Liver (tissue), 9 donors: ENCODE data around the gene CPNE4. TPM values are rescaled to one million over a fixed set of nuclear protein-coding genes. Genes with fewer than 3 reads are reported as not detected.
"Not testable (repeated sequence)": the region's sequence is repeated elsewhere in the genome, so short reads cannot be mapped to it uniquely, and the experiment has no call there.

Experiments
- DNase-seq: peaks from one replicate; pipeline ENCODE4 v3.0.0-alpha.2; 2017; ENCODE audit warnings: low spot score
- H3K27ac ChIP-seq, 2 donors: one replicate each; pipeline ENCODE4 v1.7.0; 2013; ENCODE audit warnings: inconsistent platforms in 2 of 2, low read length in 2 of 2, control low read depth in 1 of 2, low read depth in 1 of 2, mild to moderate bottlenecking in 1 of 2
- H3K27me3 ChIP-seq, 4 donors: one replicate each; pipeline versions ENCODE4 v1.6.1 to v1.7.0; 2013; ENCODE audit warnings: low read length in 3 of 4, inconsistent platforms in 1 of 4, mild to moderate bottlenecking in 1 of 4, moderate library complexity in 1 of 4; ENCODE audit not compliant: control insufficient read depth in 4 of 4, insufficient read depth in 4 of 4
- H3K36me3 ChIP-seq, 4 donors: one replicate each; pipeline versions ENCODE4 v1.6.1 to v1.7.0; 2013; ENCODE audit warnings: low read length in 3 of 4, mild to moderate bottlenecking in 3 of 4, low read depth in 1 of 4, moderate library complexity in 1 of 4; ENCODE audit not compliant: control insufficient read depth in 4 of 4, insufficient read depth in 3 of 4
- H3K4me1 ChIP-seq, 4 donors: one replicate each; pipeline versions ENCODE4 v1.6.1 to v1.7.0; 2013; ENCODE audit warnings: low read length in 3 of 4, mild to moderate bottlenecking in 3 of 4, moderate library complexity in 1 of 4; ENCODE audit not compliant: control insufficient read depth in 4 of 4, insufficient read depth in 4 of 4
- H3K4me3 ChIP-seq, 3 donors: one replicate each; pipeline versions ENCODE4 v1.6.1 to v1.7.0; 2013; ENCODE audit warnings: low read length in 3 of 3, control low read depth in 1 of 3, low read depth in 1 of 3, mild to moderate bottlenecking in 1 of 3
- H3K9ac ChIP-seq, 2 donors: one replicate each; pipeline ENCODE4 v1.7.0; 2013; ENCODE audit warnings: low read length in 2 of 2, mild to moderate bottlenecking in 2 of 2, moderate library complexity in 2 of 2, control low read depth in 1 of 2, low read depth in 1 of 2
- H3K9me3 ChIP-seq, 4 donors: one replicate each; pipeline versions ENCODE4 v1.6.1 to v1.7.0; 2013; ENCODE audit warnings: low read length in 3 of 4; ENCODE audit not compliant: control insufficient read depth in 4 of 4
- EGR1 ChIP-seq, 2 donors: IDR thresholded peaks; 2 replicates each; pipeline ENCODE4 v1.6.1; 2016 to 2018; ENCODE audit warnings: antibody characterized with exemption in 2 of 2, low read depth in 2 of 2
- FOXA2 ChIP-seq: IDR thresholded peaks from 2 replicates; pipeline ENCODE4 v1.6.1; 2016; ENCODE audit warnings: antibody characterized with exemption
- GABPA ChIP-seq, 2 donors: IDR thresholded peaks in 1 of 2; conservative IDR thresholded peaks in 1 of 2; 2 replicates each; pipeline ENCODE4 v1.6.1; 2016; ENCODE audit warnings: antibody characterized with exemption in 2 of 2, mild to moderate bottlenecking in 1 of 2, moderate library complexity in 1 of 2
- HNF4A ChIP-seq, 2 donors: conservative IDR thresholded peaks; 2 replicates each; pipeline ENCODE4 v1.6.1; 2016; ENCODE audit warnings: antibody characterized with exemption in 2 of 2, mild to moderate bottlenecking in 2 of 2
- HNF4G ChIP-seq: IDR thresholded peaks from 2 replicates; pipeline ENCODE4 v1.6.1; 2016; ENCODE audit warnings: antibody characterized with exemption
- JUND ChIP-seq, 2 donors: IDR thresholded peaks; 2 replicates each; pipeline ENCODE4 v1.6.1; 2016; ENCODE audit warnings: antibody characterized with exemption in 2 of 2
- RAD21 ChIP-seq, 2 donors: IDR thresholded peaks; 2 replicates each; pipeline ENCODE4 v1.6.1; 2016; ENCODE audit warnings: antibody characterized with exemption in 2 of 2, mild to moderate bottlenecking in 2 of 2
- SP1 ChIP-seq: IDR thresholded peaks from 2 replicates; pipeline ENCODE4 v1.6.1; 2018; ENCODE audit warnings: antibody characterized with exemption, mild to moderate bottlenecking
- WGBS: extraction: QIAGEN DNeasy Blood & Tissue Kit; methylation state at CpG from one replicate; pipeline ENCODE4 v1.1.7; 2013; 5-methylcytosine and 5-hydroxymethylcytosine counted together
- polyA plus RNA-seq, 2 donors: library from polyadenylated mRNA; stranded (reverse) in 1 of 2; unstranded in 1 of 2; fragments of 200-250 nt in 1 of 2; fragments of >200 nt in 1 of 2; fragmentation: Nextera tagmentation in 1 of 2; extraction: Ambion mirVana in 1 of 2; gene quantifications; one replicate each; pipeline versions ENCODE4 v1.2.1 to v1.2.3, GENCODE V29; 2013 to 2015
- total RNA-seq, 2 donors: library from RNA; depleted of rRNA; stranded (reverse); fragments of >200 nt; gene quantifications; one replicate each; pipeline ENCODE4 v1.2.3, GENCODE V29; 2014
- TF ChIP-seq, protein P1 (sequence below): IDR thresholded peaks from 2 replicates; pipeline ENCODE4 v1.6.1; 2016; ENCODE audit warnings: antibody characterized with exemption, mild to moderate bottlenecking
- TF ChIP-seq, protein P2 (sequence below): fragments of 150-350 bp; IDR thresholded peaks from 2 replicates; pipeline ENCODE4 v1.5.1; 2017; ENCODE audit warnings: improper control_type of control experiment, low read depth, low read length; ENCODE audit not compliant: missing input control
- TF ChIP-seq, protein P3 (sequence below): IDR thresholded peaks from 2 replicates; pipeline ENCODE4 v1.6.1; 2016; ENCODE audit warnings: antibody characterized with exemption
- TF ChIP-seq, protein P4 (sequence below): IDR thresholded peaks from 2 replicates; pipeline ENCODE4 v1.6.1; 2016; ENCODE audit warnings: antibody characterized with exemption
- TF ChIP-seq, protein P5 (sequence below): IDR thresholded peaks from 2 replicates; pipeline ENCODE4 v1.6.1; 2016; ENCODE audit warnings: antibody characterized with exemption
- donor health status: healthy.
- donor health status: healthy.
- donor health status: healthy.
- donor health status: healthy.
- donor health status: healthy.

Gene CPNE4
- total and polyA plus RNA-seq, 4 donors = under 0.01 to 0.03 TPM; not detected in 2

DNA sequence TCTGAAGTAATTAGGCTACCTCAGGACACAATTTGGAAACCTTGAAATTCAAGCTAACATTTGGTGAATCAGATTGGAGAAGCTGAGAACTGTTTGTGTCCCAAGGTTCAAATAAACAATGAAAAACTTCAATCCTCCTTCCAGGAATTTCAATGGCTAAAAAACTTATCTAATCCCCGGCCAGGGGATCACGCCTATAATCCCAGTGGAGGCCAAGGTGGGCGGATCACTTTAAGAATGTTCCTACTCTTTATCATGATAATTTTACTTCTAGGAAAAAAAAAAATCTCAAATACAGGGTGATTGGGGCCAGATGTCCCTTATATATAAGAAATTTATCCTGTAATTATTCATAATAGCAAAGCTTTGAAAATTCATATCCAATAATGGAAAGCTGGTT is 139.0 kb downstream of the CPNE4 start:
- H3K4me3 ChIP-seq = no peak overlapping the region
- DNase-seq = no peak
- TF ChIP-seq HNF4G (no peak), GABPA (IDR thresholded peaks at IDR 0.05 in 1 of 2, conservative IDR thresholded peaks at IDR 0.05 in 1 of 2) (no peak), FOXA2 (no peak), EGR1 (IDR thresholded peaks at IDR 0.05; ENCODE audit: low read depth in 2 of 2) (no peak), RAD21 (IDR thresholded peaks at IDR 0.05) (no peak)
- TF ChIP-seq, protein P1, sequence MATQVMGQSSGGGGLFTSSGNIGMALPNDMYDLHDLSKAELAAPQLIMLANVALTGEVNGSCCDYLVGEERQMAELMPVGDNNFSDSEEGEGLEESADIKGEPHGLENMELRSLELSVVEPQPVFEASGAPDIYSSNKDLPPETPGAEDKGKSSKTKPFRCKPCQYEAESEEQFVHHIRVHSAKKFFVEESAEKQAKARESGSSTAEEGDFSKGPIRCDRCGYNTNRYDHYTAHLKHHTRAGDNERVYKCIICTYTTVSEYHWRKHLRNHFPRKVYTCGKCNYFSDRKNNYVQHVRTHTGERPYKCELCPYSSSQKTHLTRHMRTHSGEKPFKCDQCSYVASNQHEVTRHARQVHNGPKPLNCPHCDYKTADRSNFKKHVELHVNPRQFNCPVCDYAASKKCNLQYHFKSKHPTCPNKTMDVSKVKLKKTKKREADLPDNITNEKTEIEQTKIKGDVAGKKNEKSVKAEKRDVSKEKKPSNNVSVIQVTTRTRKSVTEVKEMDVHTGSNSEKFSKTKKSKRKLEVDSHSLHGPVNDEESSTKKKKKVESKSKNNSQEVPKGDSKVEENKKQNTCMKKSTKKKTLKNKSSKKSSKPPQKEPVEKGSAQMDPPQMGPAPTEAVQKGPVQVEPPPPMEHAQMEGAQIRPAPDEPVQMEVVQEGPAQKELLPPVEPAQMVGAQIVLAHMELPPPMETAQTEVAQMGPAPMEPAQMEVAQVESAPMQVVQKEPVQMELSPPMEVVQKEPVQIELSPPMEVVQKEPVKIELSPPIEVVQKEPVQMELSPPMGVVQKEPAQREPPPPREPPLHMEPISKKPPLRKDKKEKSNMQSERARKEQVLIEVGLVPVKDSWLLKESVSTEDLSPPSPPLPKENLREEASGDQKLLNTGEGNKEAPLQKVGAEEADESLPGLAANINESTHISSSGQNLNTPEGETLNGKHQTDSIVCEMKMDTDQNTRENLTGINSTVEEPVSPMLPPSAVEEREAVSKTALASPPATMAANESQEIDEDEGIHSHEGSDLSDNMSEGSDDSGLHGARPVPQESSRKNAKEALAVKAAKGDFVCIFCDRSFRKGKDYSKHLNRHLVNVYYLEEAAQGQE = no peak
- TF ChIP-seq, protein P2, sequence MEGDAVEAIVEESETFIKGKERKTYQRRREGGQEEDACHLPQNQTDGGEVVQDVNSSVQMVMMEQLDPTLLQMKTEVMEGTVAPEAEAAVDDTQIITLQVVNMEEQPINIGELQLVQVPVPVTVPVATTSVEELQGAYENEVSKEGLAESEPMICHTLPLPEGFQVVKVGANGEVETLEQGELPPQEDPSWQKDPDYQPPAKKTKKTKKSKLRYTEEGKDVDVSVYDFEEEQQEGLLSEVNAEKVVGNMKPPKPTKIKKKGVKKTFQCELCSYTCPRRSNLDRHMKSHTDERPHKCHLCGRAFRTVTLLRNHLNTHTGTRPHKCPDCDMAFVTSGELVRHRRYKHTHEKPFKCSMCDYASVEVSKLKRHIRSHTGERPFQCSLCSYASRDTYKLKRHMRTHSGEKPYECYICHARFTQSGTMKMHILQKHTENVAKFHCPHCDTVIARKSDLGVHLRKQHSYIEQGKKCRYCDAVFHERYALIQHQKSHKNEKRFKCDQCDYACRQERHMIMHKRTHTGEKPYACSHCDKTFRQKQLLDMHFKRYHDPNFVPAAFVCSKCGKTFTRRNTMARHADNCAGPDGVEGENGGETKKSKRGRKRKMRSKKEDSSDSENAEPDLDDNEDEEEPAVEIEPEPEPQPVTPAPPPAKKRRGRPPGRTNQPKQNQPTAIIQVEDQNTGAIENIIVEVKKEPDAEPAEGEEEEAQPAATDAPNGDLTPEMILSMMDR = no peak
- TF ChIP-seq, protein P3, sequence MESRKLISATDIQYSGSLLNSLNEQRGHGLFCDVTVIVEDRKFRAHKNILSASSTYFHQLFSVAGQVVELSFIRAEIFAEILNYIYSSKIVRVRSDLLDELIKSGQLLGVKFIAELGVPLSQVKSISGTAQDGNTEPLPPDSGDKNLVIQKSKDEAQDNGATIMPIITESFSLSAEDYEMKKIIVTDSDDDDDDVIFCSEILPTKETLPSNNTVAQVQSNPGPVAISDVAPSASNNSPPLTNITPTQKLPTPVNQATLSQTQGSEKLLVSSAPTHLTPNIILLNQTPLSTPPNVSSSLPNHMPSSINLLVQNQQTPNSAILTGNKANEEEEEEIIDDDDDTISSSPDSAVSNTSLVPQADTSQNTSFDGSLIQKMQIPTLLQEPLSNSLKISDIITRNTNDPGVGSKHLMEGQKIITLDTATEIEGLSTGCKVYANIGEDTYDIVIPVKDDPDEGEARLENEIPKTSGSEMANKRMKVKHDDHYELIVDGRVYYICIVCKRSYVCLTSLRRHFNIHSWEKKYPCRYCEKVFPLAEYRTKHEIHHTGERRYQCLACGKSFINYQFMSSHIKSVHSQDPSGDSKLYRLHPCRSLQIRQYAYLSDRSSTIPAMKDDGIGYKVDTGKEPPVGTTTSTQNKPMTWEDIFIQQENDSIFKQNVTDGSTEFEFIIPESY = no peak
- TF ChIP-seq, protein P4, sequence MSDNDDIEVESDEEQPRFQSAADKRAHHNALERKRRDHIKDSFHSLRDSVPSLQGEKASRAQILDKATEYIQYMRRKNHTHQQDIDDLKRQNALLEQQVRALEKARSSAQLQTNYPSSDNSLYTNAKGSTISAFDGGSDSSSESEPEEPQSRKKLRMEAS = no peak
- TF ChIP-seq, protein P5, sequence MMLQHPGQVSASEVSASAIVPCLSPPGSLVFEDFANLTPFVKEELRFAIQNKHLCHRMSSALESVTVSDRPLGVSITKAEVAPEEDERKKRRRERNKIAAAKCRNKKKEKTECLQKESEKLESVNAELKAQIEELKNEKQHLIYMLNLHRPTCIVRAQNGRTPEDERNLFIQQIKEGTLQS = no peak
- H3K9me3 ChIP-seq = no peaks in the 10 kb centered on the region
- H3K27me3 ChIP-seq = no peaks in the 10 kb centered on the region
- H3K4me1 ChIP-seq = no peaks in the 10 kb centered on the region
- no peaks in the 10 kb centered on the region for H3K36me3 ChIP-seq
- H3K9ac ChIP-seq = no peak overlapping the region
- no peak overlapping the region for H3K27ac ChIP-seq
- 79% methylated on average over 3 of the region's 3 CpGs for whole genome bisulfite sequencing

DNA sequence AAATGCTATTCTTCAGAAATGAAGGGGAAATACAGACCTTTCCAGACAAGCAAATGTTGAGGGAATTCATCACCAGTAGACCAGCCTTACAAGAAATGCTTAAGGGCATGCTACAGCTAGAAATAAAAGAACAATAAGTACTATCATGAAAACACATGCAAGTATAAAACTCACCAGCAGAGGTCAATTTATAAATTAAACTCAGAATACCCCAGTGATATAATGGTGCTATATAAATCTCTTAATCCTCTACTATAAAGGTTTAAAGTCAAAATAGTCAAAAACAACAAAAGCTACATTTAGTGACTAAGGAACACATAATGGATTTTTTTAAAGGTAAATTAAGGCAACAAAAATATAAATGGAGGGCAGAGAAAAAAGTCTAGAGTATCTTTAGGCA is 142.5 kb downstream of the CPNE4 start:
- Histone ChIP-seq H3K27me3 (no peaks in the 10 kb centered on the region), H3K4me3 (no peak overlapping the region), H3K9me3 (no peaks in the 10 kb centered on the region), H3K9ac (no peak overlapping the region), H3K4me1 (no peaks in the 10 kb centered on the region), H3K36me3 (no peaks in the 10 kb centered on the region), H3K27ac (no peak overlapping the region)
- DNase-seq = no peak
- TF ChIP-seq, protein P3 = no peak
- no peak for TF ChIP-seq HNF4A (conservative IDR thresholded peaks at IDR 0.05)
- TF ChIP-seq JUND (IDR thresholded peaks at IDR 0.05) = no peak
- TF ChIP-seq SP1 = no peak

DNA sequence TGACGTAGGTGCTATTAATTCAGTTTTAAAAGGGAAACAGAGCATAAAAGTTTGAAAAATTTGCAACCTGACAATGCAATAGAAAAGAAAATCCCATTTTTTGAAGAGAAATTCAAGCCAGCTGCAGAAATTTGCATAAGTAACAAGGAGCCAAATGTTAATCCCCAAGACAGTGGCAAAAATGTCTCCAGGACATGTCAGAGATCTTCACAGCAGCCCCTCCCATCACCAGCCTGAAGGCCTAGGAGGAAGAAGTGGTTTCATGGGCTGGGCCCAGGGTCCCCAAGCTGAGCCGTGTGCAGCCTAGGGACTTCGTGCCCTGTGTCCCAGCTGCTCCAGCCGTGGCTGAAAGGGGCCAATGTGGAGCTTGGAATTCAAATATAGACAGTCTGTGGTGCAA is 148.9 kb downstream of the CPNE4 start:
- not testable (repeated sequence) for H3K36me3 ChIP-seq, H3K27me3 ChIP-seq, H3K9me3 ChIP-seq, DNase-seq, H3K4me3 ChIP-seq, H3K4me1 ChIP-seq, H3K27ac ChIP-seq, H3K9ac ChIP-seq
- WGBS = 56% methylated on average over 4 of the region's 4 CpGs
